Activated CD4-positive, alpha-beta T cell treated with anti-CD3 and anti-CD28 coated beads, Interleukin-10, Interleukin-2, amounts not matched to agents 100 ng/mL and 50 ng/mL, durations not matched to agents 16 hours and 8 hours (primary cell): ENCODE results near the gene GRM3.

Source experiments
- DNase-seq: peaks from one replicate; pipeline ENCODE4 v3.0.0-alpha.2; 2020

The GRM3 gene

GRCh38 chr7:86790383-86790782 lies 146.7 kb downstream of the GRM3 start:
- no peak for DNase-seq

GRCh38 chr7:86792260-86792659 lies 148.6 kb downstream of the GRM3 start:
- no peak for DNase-seq

GRCh38 chr7:86793136-86793535 lies 149.4 kb downstream of the GRM3 start:
- no peak for DNase-seq

GRCh38 chr7:86814661-86815379 lies 171.1 kb downstream of the GRM3 start:
- DNase-seq = no peak

- no peak for DNase-seq
Observed at GRCh38 chr7:86815556-86815955, 171.8 kb downstream of the GRM3 start.

GRCh38 chr7:86818903-86819302 lies 175.2 kb downstream of the GRM3 start:
- DNase-seq = no peak

GRCh38 chr7:86823769-86824168 lies 180.1 kb downstream of the GRM3 start:
- no peak for DNase-seq

- no peak for DNase-seq
Observed at GRCh38 chr7:86825264-86825663, 181.6 kb downstream of the GRM3 start.

- no peak for DNase-seq
Observed at GRCh38 chr7:86826948-86827347, 183.2 kb downstream of the GRM3 start.

GRCh38 chr7:86833360-86833759 lies 189.7 kb downstream of the GRM3 start:
- no peak for DNase-seq

- no peak for DNase-seq
Observed at GRCh38 chr7:86837235-86837634, 193.5 kb downstream of the GRM3 start.

GRCh38 chr7:86844608-86845007 lies 200.9 kb downstream of the GRM3 start:
- peak; percentile 27 for DNase-seq

- no peak for DNase-seq
Observed at GRCh38 chr7:86846494-86847190, 202.9 kb downstream of the GRM3 start.

GRCh38 chr7:86848226-86848625 lies 204.5 kb downstream of the GRM3 start:
- DNase-seq = no peak

GRCh38 chr7:86851566-86851965 lies 207.9 kb downstream of the GRM3 start:
- no peak for DNase-seq

- DNase-seq = peak; percentile 1
Observed at GRCh38 chr7:86863452-86863851, 219.7 kb downstream of the GRM3 start.

GRCh38 chr7:86867163-86867762 lies 223.6 kb downstream of the GRM3 start:
- DNase-seq = no peak

GRCh38 chr7:86876146-86876545 lies 232.4 kb downstream of the GRM3 start:
- DNase-seq = no peak

GRCh38 chr7:86884152-86884551 lies 240.4 kb downstream of the GRM3 start:
- no peak for DNase-seq

GRCh38 chr7:86889501-86889900 lies 245.8 kb downstream of the GRM3 start:
- no peak for DNase-seq

GRCh38 chr7:86898171-86898570 lies 254.5 kb downstream of the GRM3 start:
- DNase-seq = no peak

GRCh38 chr7:86900886-86901285 lies 257.2 kb downstream of the GRM3 start:
- DNase-seq = no peak

GRCh38 chr7:86904949-86905834 lies 261.5 kb downstream of the GRM3 start:
- DNase-seq = peak; percentile 18
